Immature natural killer cell (primary cell): Measurements from ENCODE around the gene SLC30A3. TPM values are rescaled to one million over a fixed set of nuclear protein-coding genes. Genes with fewer than 3 reads are reported as not detected.

Experiments used
- DNase-seq, 3 donors: peaks; one replicate each; pipeline ENCODE4 v3.0.0; 2022; ENCODE audit warnings: mixed read lengths in 1 of 3
- H3K27ac Mint-ChIP-seq, 6 donors: one replicate each; pipeline ENCODE4 v1.8.0; 2020; ENCODE audit warnings: mixed read lengths in 6 of 6, mild to moderate bottlenecking in 5 of 6, inconsistent platforms in 4 of 6, moderate library complexity in 3 of 6
- H3K27me3 Mint-ChIP-seq, 3 donors: one replicate each; pipeline ENCODE4 v1.8.0; 2020 to 2021; ENCODE audit warnings: low read depth in 3 of 3, mild to moderate bottlenecking in 3 of 3, mixed read lengths in 3 of 3, moderate library complexity in 3 of 3, inconsistent platforms in 1 of 3
- H3K36me3 Mint-ChIP-seq, 3 donors: one replicate each; pipeline ENCODE4 v1.8.0; 2020; ENCODE audit warnings: mixed read lengths in 3 of 3, inconsistent platforms in 2 of 3, mild to moderate bottlenecking in 2 of 3
- H3K4me1 Mint-ChIP-seq, 2 donors: one replicate each; pipeline ENCODE4 v1.8.0; 2020; ENCODE audit warnings: inconsistent platforms in 2 of 2, mild to moderate bottlenecking in 2 of 2, mixed read lengths in 2 of 2, moderate library complexity in 1 of 2
- H3K4me3 Mint-ChIP-seq, 5 donors: one replicate each; pipeline ENCODE4 v1.8.0; 2020; ENCODE audit warnings: mild to moderate bottlenecking in 5 of 5, mixed read lengths in 5 of 5, inconsistent platforms in 3 of 5, moderate library complexity in 3 of 5
- H3K9me3 Mint-ChIP-seq, 6 donors: one replicate each; pipeline ENCODE4 v1.8.0; 2020; ENCODE audit warnings: mild to moderate bottlenecking in 6 of 6, mixed read lengths in 6 of 6, inconsistent platforms in 4 of 6, moderate library complexity in 3 of 6
- polyA plus RNA-seq, 3 donors: library from polyadenylated mRNA; unstranded; fragments of 300-500 nt; fragmentation: Illumina TruSeq; gene quantifications; one replicate each; pipeline ENCODE4 v1.2.3, GENCODE V29; 2021

SLC30A3 gene
- polyA plus RNA-seq, 3 donors from 2014 or later = not detected

DNA sequence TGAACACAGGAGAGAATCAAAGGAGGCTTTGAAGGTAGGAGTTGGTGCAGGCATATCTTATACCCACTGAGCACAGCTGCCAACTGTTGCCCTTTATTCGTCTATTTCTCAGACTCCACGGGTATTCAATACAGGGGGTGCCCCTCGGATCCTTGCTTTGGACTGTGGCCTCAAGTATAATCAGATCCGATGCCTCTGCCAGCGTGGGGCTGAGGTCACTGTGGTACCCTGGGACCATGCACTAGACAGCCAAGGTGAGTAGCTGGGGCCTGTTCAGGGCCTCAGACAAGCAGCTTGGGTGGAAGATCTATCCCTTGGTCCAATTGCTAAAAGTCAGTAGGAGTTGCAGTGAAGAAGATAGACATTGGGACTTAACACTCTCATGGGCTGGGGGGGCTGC, 40.4 kb downstream of the SLC30A3 start:
- no peak overlapping the region for H3K4me3 Mint-ChIP-seq
- no peaks in the 10 kb centered on the region for H3K9me3 Mint-ChIP-seq
- H3K27me3 Mint-ChIP-seq = peaks cover 0 to 3% (median 2%) of the 10 kb centered on the region in 3 donors
- peaks cover 13 to 16% of the 10 kb centered on the region in 2 donors for H3K4me1 Mint-ChIP-seq
- peaks cover 7 to 39% (median 8%) of the 10 kb centered on the region in 3 donors for H3K36me3 Mint-ChIP-seq
- no peak overlapping the region for H3K27ac Mint-ChIP-seq
- DNase-seq = no peak

DNA sequence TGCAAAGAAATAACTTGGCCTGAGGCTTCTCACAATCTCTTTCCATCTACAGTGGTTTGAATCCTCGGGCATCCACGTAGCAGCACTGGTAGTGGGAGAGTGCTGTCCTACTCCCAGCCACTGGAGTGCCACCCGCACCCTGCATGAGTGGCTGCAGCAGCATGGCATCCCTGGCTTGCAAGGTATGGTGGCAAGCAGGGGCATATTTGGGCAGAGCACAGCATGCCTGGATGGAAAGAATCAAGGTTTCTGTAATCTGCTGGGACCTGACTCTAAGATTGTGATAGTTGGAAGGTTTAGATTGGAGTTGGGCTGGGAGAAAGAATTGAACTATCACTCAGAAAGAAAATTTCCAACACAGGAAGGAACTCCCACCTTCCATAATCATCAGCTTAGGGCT, 41.7 kb downstream of the SLC30A3 start:
- Mint-ChIP-seq H3K27me3 (peaks cover 0 to 4% (median 2%) of the 10 kb centered on the region in 3 donors), H3K4me3 (no peak overlapping the region), H3K36me3 (peaks cover 4 to 27% (median 4%) of the 10 kb centered on the region in 3 donors), H3K27ac (no peak overlapping the region), H3K9me3 (no peaks in the 10 kb centered on the region), H3K4me1 (peaks cover 24 to 27% of the 10 kb centered on the region in 2 donors)
- no peak for DNase-seq

DNA sequence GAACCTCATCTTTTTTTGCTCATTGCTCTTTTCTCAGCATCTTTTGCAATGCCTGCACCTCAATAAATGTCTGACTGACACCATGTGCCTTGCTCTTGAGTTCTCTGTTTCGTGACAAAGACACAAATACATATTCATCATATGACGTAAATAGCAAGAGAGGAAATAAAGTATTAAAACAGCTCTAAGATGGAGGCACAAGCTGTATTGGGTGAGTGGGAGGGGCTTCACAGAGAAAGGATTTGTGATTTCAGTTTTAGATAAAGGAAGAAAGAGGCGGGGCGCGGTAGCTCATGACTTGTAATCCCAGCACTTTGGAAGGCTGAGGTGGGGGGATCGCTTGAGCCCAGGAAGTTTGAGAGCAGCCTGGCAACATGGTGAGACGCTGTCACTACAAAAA, 42.8 kb downstream of the SLC30A3 start:
- Mint-ChIP-seq H3K4me3 (peak overlapping the region in 1 of 5 donors; percentile 27), H3K36me3 (peaks cover 4 to 26% (median 4%) of the 10 kb centered on the region in 3 donors), H3K9me3 (no peaks in the 10 kb centered on the region), H3K27ac (no peak overlapping the region), H3K4me1 (peaks cover 27% of the 10 kb centered on the region in 2 donors), H3K27me3 (peaks cover 0 to 4% (median 2%) of the 10 kb centered on the region in 3 donors)
- DNase-seq = no peak

DNA sequence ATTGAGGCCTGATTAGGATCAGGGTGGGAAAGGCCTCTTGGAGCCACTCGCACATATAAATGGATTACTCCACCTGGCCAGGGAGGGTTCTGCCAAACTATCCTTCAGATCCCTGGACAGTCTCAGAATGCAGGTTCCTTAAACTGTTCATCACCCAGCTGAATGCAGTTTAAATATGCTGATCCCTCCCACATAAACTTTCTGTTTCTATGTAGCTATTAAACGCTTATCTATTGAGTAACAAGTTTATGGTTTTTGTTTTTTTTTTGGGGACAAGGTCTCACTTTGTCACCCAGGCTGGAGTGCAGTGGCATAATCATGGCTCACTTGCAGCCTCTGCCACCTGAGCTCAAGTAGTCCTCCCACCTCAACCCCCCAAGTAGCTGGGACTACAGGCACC, 43.8 kb downstream of the SLC30A3 start:
- Mint-ChIP-seq H3K9me3 (no peaks in the 10 kb centered on the region), H3K27me3 (peaks cover 0 to 4% (median 2%) of the 10 kb centered on the region in 3 donors), H3K4me3 (no peak overlapping the region), H3K36me3 (peaks cover 0 to 18% (median 4%) of the 10 kb centered on the region in 3 donors), H3K27ac (no peak overlapping the region), H3K4me1 (peaks cover 27% of the 10 kb centered on the region in 2 donors)
- DNase-seq = no peak

DNA sequence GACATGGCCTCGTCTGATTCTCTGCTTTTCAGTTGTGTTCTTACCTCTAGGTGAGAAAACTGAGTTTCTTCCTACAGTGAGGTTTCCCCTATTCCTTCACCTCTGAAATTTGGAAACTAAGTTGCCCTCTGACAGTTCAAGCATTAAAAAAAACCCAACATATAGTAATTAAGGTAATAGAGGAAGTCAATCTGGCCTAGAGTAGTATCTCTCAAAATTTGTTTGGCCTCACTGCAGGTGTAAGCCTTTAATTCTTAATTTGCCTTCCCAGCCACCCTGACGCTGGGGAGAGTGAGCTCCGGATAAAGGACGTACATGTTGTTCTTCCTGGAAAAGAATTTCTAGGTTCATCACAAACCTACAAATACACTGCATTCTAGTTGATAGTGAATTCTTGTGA, 44.2 kb downstream of the SLC30A3 start:
- peaks cover 28 to 30% of the 10 kb centered on the region in 2 donors for H3K4me1 Mint-ChIP-seq
- peak overlapping the region; percentile 38 to 93 (median 61) for H3K4me3 Mint-ChIP-seq
- peak overlapping the region in 1 of 6 donors; percentile 69 for H3K27ac Mint-ChIP-seq
- peaks cover 0 to 4% (median 2%) of the 10 kb centered on the region in 3 donors for H3K27me3 Mint-ChIP-seq
- H3K9me3 Mint-ChIP-seq = no peaks in the 10 kb centered on the region
- peaks cover 0 to 18% (median 4%) of the 10 kb centered on the region in 3 donors for H3K36me3 Mint-ChIP-seq
- DNase-seq = no peak

DNA sequence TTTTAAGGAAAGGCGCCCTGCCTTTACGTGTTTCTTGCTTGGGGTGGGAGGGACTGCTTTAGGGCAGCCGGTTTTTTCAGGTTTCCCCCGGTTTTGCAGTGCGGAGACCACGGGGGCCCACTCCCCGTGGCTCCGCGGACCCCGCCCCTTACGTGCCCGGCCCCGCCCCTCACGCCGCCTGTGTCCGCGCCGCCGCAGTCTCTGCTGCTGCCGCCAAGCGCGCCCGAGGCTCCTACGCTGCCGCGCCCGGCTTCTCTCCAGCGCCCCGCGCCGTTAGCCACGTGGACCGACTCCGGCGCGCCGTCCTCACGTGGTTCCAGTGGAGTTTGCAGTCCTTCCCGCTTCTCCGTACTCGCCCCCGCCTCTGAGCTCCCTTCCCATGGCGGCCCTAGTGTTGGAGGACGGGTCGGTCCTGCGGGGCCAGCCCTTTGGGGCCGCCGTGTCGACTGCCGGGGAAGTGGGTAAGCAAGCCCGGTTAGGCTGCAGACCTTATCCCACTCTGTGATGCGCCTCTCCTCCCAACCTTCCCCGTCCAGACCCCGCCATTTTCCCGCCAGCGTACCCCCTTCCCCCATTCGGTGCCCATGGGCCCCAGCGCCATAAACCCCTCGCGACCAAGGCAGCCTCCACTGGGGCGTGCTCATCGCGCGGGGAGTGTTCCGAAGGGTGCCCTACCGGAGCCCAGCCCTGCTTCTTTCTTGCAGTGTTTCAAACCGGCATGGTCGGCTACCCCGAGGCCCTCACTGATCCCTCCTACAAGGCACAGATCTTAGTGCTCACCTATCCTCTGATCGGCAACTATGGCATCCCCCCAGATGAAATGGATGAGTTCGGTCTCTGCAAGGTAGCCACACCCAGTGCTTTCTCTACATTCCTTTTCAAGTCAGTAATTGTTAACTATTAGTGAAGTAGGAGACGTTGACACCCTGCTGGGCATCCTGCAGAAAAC, 45.4 kb downstream of the SLC30A3 start, which contains the start of gene CAD:
TSS of gene CAD (plus strand) at position 197 of the 949 bp plus-strand sequence. CDS start at position 380, 183 bp downstream.
- Mint-ChIP-seq H3K36me3 (peaks cover 0 to 14% (median 4%) of the 10 kb centered on the region in 3 donors), H3K9me3 (peaks cover 0 to under 1% (median 0%) of the 10 kb centered on the region in 6 donors), H3K4me1 (peaks cover 39 to 41% of the 10 kb centered on the region in 2 donors), H3K27ac (peak within 1 kb of the TSS; percentile 69 to 92 (median 90)), H3K27me3 (peaks cover 2 to 6% (median 5%) of the 10 kb centered on the region in 3 donors), H3K4me3 (peak within 1 kb of the TSS; percentile 83 to 95 (median 93))
- peak; percentile 77 to 82 (median 81) for DNase-seq

DNA sequence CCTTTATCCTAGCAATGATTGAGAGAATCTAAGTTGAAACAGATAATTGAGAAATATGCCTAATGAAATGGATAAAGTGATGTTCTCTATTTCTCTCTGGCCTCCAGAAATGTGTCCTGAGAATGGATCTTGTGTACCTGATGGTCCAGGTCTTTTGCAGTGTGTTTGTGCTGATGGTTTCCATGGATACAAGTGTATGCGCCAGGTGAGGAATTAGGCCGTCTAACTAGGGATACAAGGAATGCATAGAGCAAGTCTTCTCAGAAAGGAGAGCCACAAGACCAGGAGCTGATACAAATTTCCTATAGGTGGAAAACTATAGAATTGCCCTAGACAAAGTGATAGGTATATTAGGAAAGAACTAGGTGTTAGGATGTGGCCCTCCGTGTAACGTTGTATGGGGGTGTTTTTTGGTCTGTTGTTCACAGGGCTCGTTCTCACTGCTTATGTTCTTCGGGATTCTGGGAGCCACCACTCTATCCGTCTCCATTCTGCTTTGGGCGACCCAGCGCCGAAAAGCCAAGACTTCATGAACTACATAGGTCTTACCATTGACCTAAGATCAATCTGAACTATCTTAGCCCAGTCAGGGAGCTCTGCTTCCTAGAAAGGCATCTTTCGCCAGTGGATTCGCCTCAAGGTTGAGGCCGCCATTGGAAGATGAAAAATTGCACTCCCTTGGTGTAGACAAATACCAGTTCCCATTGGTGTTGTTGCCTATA, 46.3 kb downstream of the SLC30A3 start:
- Mint-ChIP-seq H3K4me1 (peaks cover 40 to 42% of the 10 kb centered on the region in 2 donors), H3K27me3 (peaks cover 5 to 10% (median 6%) of the 10 kb centered on the region in 3 donors), H3K27ac (peak overlapping the region; percentile 69 to 92 (median 90)), H3K36me3 (peaks cover 0 to 9% (median 4%) of the 10 kb centered on the region in 3 donors), H3K9me3 (peaks cover 0 to 1% (median 0%) of the 10 kb centered on the region in 6 donors), H3K4me3 (peak overlapping the region; percentile 83 to 95 (median 93))
- DNase-seq = no peak

DNA sequence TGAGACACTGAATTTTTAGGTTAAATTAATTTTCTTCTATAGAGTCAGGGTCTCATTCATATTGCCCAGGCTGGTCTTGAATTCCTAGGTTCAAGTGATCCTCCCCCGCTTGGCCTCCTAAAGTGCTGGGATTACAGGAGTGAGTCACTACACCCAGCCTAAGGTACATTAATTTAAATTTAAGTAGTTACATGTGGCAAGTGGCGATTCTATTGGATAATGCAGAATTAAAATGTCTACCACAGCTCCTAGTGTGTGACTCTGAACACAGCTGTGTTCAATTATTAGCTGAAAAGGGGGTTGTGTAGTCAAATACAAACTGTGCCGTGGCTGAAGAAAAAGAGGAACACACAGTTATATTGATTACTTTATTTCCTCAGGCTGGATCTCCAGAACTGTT, 47.9 kb downstream of the SLC30A3 start:
- Mint-ChIP-seq H3K4me1 (peaks cover 44 to 50% of the 10 kb centered on the region in 2 donors), H3K9me3 (peaks cover 0 to 1% (median 0%) of the 10 kb centered on the region in 6 donors), H3K27me3 (peaks cover 5 to 13% (median 6%) of the 10 kb centered on the region in 3 donors), H3K27ac (peak overlapping the region in 3 of 6 donors; percentile 20 to 79 (median 34)), H3K4me3 (no peak overlapping the region), H3K36me3 (peaks cover 0 to 1% (median 0%) of the 10 kb centered on the region in 3 donors)
- DNase-seq = no peak

DNA sequence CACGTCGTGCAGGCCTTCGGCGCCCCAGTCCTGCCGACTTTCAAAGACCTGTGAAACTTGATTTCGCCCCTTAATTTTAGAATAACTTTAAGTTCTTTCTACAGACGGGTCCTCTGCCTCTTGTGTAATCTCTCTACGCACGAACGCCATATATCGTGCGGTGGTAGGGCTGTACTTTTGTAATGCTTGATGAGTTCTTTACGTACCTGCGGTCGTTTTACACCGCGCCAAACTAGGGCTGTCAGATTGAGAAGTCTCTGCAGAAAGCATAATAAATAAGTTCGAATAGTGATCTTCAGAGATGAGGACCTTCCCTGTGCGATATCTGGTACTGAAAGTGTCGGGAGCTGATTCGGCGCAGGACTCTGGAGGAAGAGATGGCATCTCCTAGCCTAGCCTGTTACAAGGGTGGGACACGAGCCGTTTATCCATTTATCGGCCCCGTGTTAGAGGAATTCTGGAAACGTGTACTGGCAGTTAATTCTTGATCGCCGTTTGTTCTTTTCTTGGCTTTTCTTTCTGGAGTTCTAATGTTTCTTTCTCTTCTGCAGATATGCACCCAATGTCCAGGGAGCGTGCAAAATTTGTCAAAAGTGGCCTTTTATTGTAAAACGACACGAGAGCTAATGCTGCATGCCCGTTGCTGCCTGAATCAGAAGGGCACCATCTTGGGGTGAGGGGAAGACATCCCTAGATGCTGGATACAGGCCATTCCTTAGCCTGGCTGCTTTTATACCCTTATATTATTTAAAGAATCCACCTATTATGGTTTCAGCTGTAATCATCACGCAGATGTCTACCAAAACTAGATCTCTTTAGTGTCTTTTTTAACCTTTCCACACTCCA, 50.0 kb downstream of the SLC30A3 start:
- Mint-ChIP-seq H3K27me3 (peaks cover 6 to 13% (median 7%) of the 10 kb centered on the region in 3 donors), H3K4me1 (peaks cover 36 to 43% of the 10 kb centered on the region in 2 donors), H3K27ac (peak overlapping the region; percentile 99 to 100 (median 100)), H3K9me3 (peaks cover 0 to 1% (median 0%) of the 10 kb centered on the region in 6 donors), H3K4me3 (peak overlapping the region; percentile 93 to 99 (median 98)), H3K36me3 (peaks cover 0 to 3% (median 0%) of the 10 kb centered on the region in 3 donors)
- peak; percentile 68 to 78 (median 75) for DNase-seq

DNA sequence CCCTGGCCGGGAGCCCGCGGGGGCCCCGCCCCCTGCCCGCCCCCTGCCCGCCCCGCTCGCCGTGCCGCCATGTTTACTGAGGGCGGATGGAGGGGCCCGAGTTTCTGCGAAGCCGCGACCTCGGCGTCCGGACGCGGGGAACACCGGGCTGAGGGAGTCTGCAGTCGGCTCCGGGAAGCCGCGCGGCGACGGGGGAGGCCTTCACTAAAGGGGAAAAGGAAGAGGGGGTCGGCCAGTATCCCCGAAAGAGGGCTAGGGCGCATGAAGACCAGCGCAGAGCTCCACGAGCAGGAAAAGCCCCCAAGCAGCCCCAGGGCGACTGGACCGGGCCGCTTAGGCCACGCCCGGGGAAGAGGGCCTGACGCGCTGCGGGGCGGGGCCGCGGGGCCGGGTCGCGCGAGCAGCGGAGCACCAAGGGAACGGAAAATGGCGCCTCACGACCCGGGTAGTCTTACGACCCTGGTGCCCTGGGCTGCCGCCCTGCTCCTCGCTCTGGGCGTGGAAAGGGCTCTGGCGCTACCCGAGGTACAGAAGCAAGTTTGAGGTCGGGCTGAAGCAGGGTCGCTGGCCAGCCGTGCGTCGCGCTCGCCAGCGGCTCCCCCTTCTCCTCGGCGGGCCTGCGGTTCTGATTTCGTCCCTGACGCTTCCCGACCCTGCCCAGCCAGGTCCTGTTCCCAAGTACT, 50.8 kb downstream of the SLC30A3 start, which contains the start of the genes ATRAID and SLC5A6:
TSS of gene ATRAID (plus strand) at position 99 of the 683 bp plus-strand sequence. CDS start at position 427, 328 bp downstream.
TSS of gene SLC5A6 (minus strand) at position 326 of the 683 bp plus-strand sequence. CDS start 4,618 bp downstream, outside the sequence.
- H3K27me3 Mint-ChIP-seq = peaks cover 4 to 11% (median 7%) of the 10 kb centered on the region in 3 donors
- peaks cover 2 to 5% (median 3%) of the 10 kb centered on the region in 3 donors for H3K36me3 Mint-ChIP-seq
- peak; percentile 88 to 91 (median 90) for DNase-seq
- peaks cover 0 to 1% (median 0%) of the 10 kb centered on the region in 6 donors for H3K9me3 Mint-ChIP-seq
- peak within 1 kb of the TSS; percentile 99 to 100 (median 100) for H3K27ac Mint-ChIP-seq
- peaks cover 29 to 35% of the 10 kb centered on the region in 2 donors for H3K4me1 Mint-ChIP-seq
- peak within 1 kb of the TSS; percentile 93 to 99 (median 98) for H3K4me3 Mint-ChIP-seq

DNA sequence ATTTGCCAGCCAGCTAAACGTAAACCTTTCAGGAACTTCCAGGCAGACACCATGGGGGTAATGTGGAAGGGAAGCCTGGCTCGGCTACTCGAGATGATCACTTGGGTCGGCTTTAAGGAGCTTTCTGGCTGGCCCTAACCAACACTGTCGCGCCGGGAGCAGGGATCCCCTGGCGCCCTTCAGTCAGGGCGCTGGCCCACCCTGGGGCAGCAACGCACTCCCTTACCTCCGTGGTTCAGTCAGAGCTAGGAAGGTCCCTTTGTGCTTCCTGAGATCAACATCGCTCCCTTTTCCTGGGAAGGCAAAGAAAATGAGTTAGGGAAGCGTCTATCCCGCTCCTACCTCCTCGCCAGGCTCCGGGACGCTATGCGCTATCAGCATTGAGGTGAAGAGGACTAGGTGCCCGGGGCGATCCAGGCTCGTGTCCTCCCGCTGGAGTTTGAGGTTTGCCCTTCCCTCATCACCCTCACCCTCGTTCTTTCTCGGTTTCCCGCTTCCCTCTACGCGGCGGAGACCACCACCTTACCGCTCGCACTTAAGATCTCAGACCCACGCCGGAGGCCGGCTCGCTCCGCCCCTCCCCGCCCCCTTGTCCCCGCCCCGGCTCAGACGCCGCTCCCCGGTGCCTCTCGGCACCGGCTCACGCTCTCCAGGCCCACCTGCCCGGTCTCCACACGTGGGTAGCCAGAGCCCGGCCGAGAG, 51.5 kb downstream of the SLC30A3 start:
- peak overlapping the region; percentile 72 to 100 (median 87) for H3K27ac Mint-ChIP-seq
- H3K27me3 Mint-ChIP-seq = peaks cover 4 to 11% (median 7%) of the 10 kb centered on the region in 3 donors
- peaks cover 6 to 9% (median 8%) of the 10 kb centered on the region in 3 donors for H3K36me3 Mint-ChIP-seq
- DNase-seq = no peak
- H3K4me3 Mint-ChIP-seq = peak overlapping the region; percentile 84 to 99 (median 86)
- peaks cover 22 to 28% of the 10 kb centered on the region in 2 donors for H3K4me1 Mint-ChIP-seq
- H3K9me3 Mint-ChIP-seq = peaks cover 0 to 1% (median 0%) of the 10 kb centered on the region in 6 donors
